Measurements from ENCODE around the gene INSYN2B.

DNA sequence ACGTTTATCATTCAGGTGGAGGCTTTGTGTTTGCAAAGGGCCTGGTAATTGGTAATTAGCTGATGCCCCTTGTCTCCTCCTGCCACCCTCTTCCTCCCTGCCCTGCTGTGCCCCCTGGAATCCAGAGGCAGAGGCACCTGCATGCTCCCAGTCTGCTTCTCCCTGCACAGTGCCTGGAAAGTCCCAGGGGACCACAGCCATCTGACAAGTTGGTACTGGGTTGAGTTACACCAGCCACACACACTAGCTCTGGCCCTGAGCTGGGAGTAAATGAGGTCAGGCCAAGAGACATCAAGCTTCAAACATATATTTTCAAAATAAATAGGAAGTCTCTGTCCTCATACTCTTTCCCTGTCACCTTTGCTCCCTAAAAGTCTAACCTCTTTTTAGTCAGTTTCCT, 56.3 kb downstream of the INSYN2B start:
- TF ChIP-seq SUZ12 (IDR thresholded peaks at IDR 0.05; ENCODE audit: extremely low read depth, insufficient read depth, insufficient read length), result no peak
- no peak for TF ChIP-seq ZNF274 (IDR thresholded peaks at IDR 0.05; ENCODE audit: low read depth, low read length)

Data from NT2/D1 (cell line).